OCI-LY1 (cell line): Measurements from ENCODE around the gene PRKACA.

Source experiments
- H2AFZ ChIP-seq: fragments of 200-600 bp; sonication (generic), shearing (Covaris generic); 2 replicates; pipeline ENCODE4 v1.6.0; 2014; ENCODE audit warnings: antibody characterized with exemption, mild to moderate bottlenecking, low read length
- H3F3A ChIP-seq: fragments of 200-600 bp; sonication (generic), shearing (Covaris generic); 2 replicates; pipeline ENCODE4 v1.6.0; 2014; ENCODE audit warnings: mild to moderate bottlenecking, antibody characterized with exemption, low read length, moderate library complexity; ENCODE audit not compliant: insufficient read depth
- H3K27ac ChIP-seq: fragments of 200-600 bp; sonication (generic); 2 replicates; pipeline ENCODE4 v1.5.1; 2014; ENCODE audit warnings: low read length, mixed run types, mild to moderate bottlenecking, low read depth; ENCODE audit not compliant: poor library complexity, severe bottlenecking
- H3K27me3 ChIP-seq: fragments of 200-600 bp; sonication (generic); 2 replicates; pipeline ENCODE4 v1.6.0; 2014; ENCODE audit warnings: antibody characterized with exemption, mild to moderate bottlenecking, low read length, moderate library complexity; ENCODE audit not compliant: insufficient read depth
- H3K36me3 ChIP-seq: fragments of 200-600 bp; sonication (generic); 2 replicates; pipeline ENCODE4 v1.6.1; 2014; ENCODE audit warnings: mild to moderate bottlenecking, antibody characterized with exemption, low read length, moderate library complexity, mixed read lengths; ENCODE audit not compliant: insufficient read depth
- H3K4me1 ChIP-seq: fragments of 200-600 bp; sonication (generic); 2 replicates; pipeline ENCODE4 v1.5.1; 2014; ENCODE audit warnings: mild to moderate bottlenecking, low read length, moderate library complexity; ENCODE audit not compliant: insufficient read depth, severe bottlenecking
- H3K4me2 ChIP-seq: fragments of 200-600 bp; sonication (generic), shearing (Covaris generic); 2 replicates; pipeline ENCODE4 v1.6.1; 2014; ENCODE audit warnings: low read length
- H3K4me3 ChIP-seq: fragments of 200-600 bp; sonication (generic); 2 replicates; pipeline ENCODE4 v1.5.1; 2014; ENCODE audit warnings: low read length, low read depth, mild to moderate bottlenecking, mixed read lengths; ENCODE audit not compliant: poor library complexity, severe bottlenecking
- H3K79me2 ChIP-seq: fragments of 200-600 bp; shearing (Covaris generic); 2 replicates; pipeline ENCODE4 v1.6.1; 2016; ENCODE audit warnings: mixed run types, low read length, mixed read lengths; ENCODE audit not compliant: insufficient read depth
- H3K9ac ChIP-seq: fragments of 200-600 bp; sonication (generic), shearing (Covaris generic); 2 replicates; pipeline ENCODE4 v1.6.1; 2014; ENCODE audit warnings: mild to moderate bottlenecking, low read length, mixed read lengths
- H3K9me2 ChIP-seq: fragments of 200-600 bp; sonication (generic), shearing (Covaris generic); 2 replicates; pipeline ENCODE4 v1.6.1; 2014; ENCODE audit warnings: low read depth, mild to moderate bottlenecking, low read length, mixed read lengths
- H3K9me3 ChIP-seq: fragments of 200-600 bp; shearing (Covaris generic); 2 replicates; pipeline ENCODE4 v1.6.1; 2014; ENCODE audit warnings: low read length, mixed read lengths
- H4K20me1 ChIP-seq: fragments of 200-600 bp; sonication (generic), shearing (Covaris generic); 2 replicates; pipeline ENCODE4 v1.6.0; 2016; ENCODE audit warnings: mild to moderate bottlenecking, low read length; ENCODE audit not compliant: insufficient read depth
- CTCF ChIP-seq: fragments of 200-600 bp; sonication (generic), shearing (Covaris generic); IDR thresholded peaks from 2 replicates; pipeline ENCODE4 v1.5.1; 2017; ENCODE audit warnings: mild to moderate bottlenecking, antibody characterized with exemption, low read length, moderate library complexity, mixed read lengths
- EZH2 ChIP-seq: fragments of 200-600 bp; sonication (generic), shearing (Covaris generic); IDR thresholded peaks from 2 replicates; pipeline ENCODE4 v1.8.0; 2017; ENCODE audit warnings: borderline replicate concordance, mixed run types, mild to moderate bottlenecking, antibody characterized with exemption, low read length, moderate library complexity, mixed read lengths

Gene PRKACA

GRCh38 chr19:14150041-14150769 lies 32.6 kb upstream of the PRKACA start:
- Histone ChIP-seq H2AFZ (no peak overlapping the region), H3K27me3 (no peaks in the 10 kb centered on the region), H3K4me3 (no peak overlapping the region), H3K36me3 (no peaks in the 10 kb centered on the region), H3K9ac (no peak overlapping the region), H3K9me2 (no peaks in the 10 kb centered on the region), H3K4me2 (no peak overlapping the region), H3F3A (no peaks in the 10 kb centered on the region), H3K79me2 (no peaks in the 10 kb centered on the region), H4K20me1 (no peaks in the 10 kb centered on the region), H3K9me3 (no peaks in the 10 kb centered on the region), H3K4me1 (no peaks in the 10 kb centered on the region), H3K27ac (no peak overlapping the region)
- TF ChIP-seq CTCF (no peak), EZH2 (no peak)

- TF ChIP-seq CTCF (no peak), EZH2 (no peak)
- Histone ChIP-seq H4K20me1 (no peaks in the 10 kb centered on the region), H3K4me1 (no peaks in the 10 kb centered on the region), H3K4me3 (no peak overlapping the region), H3F3A (no peaks in the 10 kb centered on the region), H3K36me3 (no peaks in the 10 kb centered on the region), H3K9me2 (no peaks in the 10 kb centered on the region), H3K9ac (no peak overlapping the region), H3K27ac (no peak overlapping the region), H3K9me3 (no peaks in the 10 kb centered on the region), H3K79me2 (no peaks in the 10 kb centered on the region), H2AFZ (no peak overlapping the region), H3K4me2 (no peak overlapping the region), H3K27me3 (no peaks in the 10 kb centered on the region)
Measured at GRCh38 chr19:14149509-14149994, 32.0 kb upstream of the PRKACA start.

- Histone ChIP-seq H3K4me2 (no peak overlapping the region), H3K9me2 (no peaks in the 10 kb centered on the region), H3K9ac (no peak overlapping the region), H3K4me3 (no peak overlapping the region), H3K27ac (no peak overlapping the region), H4K20me1 (no peaks in the 10 kb centered on the region), H3K9me3 (no peaks in the 10 kb centered on the region), H3K27me3 (no peaks in the 10 kb centered on the region), H3K36me3 (no peaks in the 10 kb centered on the region), H2AFZ (no peak overlapping the region), H3K4me1 (no peaks in the 10 kb centered on the region), H3F3A (no peaks in the 10 kb centered on the region), H3K79me2 (no peaks in the 10 kb centered on the region)
- no peak for TF ChIP-seq CTCF
Measured at GRCh38 chr19:14148751-14149410, 31.3 kb upstream of the PRKACA start.
